GM19467 (cell line): ENCODE data around the gene PIP4K2C.
A peak's percentile ranks its signal among the peaks of the same experiment; 100 is the strongest.

Experiments
- ATAC-seq: cut with Tn5 transposase; IDR thresholded peaks from one replicate; pipeline ENCODE4 v1.9.1; 2021; ENCODE audit warnings: mild to moderate bottlenecking, moderate library complexity; ENCODE audit not compliant: unreplicated experiment

Gene PIP4K2C

DNA sequence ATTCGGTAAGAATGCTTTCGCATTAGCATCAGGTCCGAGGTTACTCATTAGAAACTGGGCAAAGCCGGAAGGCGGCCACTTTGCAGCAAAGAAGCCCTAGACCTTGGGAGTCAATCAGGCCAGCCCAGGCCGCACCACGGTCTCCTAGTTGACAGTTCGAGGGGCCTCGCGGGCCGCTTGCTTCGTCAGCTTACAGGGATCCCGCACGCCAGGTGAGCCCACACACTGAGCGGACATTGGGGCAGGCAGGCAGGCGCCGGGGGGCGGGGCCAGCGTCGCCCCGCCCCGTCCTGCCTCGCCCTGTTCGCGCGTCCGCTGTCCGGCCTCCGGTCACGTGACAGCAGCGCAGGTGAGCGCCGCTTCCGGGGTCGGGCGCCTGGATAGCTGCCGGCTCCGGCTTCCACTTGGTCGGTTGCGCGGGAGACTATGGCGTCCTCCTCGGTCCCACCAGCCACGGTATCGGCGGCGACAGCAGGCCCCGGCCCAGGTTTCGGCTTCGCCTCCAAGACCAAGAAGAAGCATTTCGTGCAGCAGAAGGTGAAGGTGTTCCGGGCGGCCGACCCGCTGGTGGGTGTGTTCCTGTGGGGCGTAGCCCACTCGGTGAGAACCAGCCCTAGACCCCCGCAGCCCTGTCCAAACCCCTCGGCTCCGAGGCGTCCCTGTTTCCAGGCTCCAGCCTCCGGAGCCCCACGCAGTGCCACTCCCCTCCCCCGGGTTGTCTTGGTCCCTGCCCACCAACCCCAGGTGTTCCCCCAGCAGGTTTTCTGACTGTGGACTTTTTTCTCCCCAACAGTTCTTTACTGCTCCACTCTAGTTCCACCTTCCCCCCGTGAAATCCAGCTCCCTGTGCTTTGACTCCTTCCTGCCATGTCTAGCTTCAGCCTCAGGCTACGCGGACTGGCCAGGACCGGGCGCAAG lies at the start of gene PIP4K2C:
Gene PIP4K2C, plus strand, starts transcription at position 329 of the 918 bp plus-strand sequence. Its CDS starts 98 bp downstream, at position 427.
- peak; percentile 91 for ATAC-seq

DNA sequence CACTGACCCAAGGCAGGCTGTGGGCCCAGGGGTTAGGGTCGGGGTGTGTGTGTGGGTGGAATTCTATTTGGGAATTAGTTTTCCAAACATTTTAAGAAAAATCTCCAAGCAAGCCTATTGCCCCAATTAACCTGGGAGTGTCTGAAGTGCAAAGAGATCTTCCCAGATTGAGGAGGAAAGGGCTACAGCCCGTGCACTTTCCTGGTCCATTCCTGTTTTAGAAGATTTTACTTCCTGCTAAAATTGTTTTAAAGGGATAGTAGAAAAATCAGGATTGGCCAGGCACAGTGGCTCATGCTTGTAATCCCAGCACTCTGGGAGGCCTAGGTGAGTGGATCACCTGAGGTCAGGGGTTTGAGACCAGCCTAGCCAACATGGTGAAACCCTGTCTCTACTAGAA lies 49.3 kb upstream of the PIP4K2C start:
- no peak for ATAC-seq

GRCh38 chr12:57543581-57543980 lies 47.4 kb upstream of the PIP4K2C start:
- ATAC-seq = no peak

- no peak for ATAC-seq
Measured at GRCh38 chr12:57545809-57546437, 45.1 kb upstream of the PIP4K2C start.

DNA sequence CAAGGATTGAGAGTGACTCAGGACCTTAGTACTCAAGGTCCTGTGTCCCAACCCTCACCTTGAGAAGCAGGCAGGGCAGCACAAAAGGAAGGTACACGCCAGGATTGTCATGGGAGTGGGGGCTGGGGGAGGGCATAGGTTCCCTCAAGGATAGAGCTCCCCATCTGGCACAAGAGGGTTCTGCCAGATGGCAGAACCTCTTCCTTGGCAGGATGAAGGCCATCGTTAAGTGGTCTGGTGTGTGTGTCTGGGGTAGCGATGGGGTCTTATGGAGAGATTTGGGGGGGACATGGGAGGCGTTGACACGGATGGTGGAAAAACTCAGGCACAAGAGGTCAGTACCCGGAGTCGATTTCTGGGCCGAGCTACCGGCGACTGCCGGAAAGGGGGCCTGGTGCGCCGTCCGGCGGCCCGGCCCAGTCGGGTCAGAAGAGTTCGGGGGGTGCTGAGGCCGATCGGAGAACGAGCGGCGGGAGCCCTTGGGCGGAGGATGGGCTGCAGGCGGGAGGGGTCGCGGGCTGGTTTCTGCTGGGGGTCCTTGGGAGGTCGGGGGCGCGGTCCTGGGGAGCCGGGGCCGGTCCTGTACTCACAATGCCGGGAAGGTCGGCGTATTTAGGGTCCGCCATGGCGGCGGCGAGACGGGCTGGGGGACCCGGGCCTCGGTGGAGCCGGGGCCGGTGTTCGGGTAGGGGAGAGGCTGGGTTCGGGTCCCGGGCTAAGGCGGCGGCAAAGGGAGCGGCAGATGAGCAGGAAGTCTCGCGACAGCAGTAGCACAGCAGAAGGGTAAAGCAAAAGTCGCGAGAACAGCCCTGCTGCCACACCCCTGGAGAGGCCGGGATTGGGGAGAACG lies 44.3 kb upstream of the PIP4K2C start, which contains the start of gene DCTN2:
Gene DCTN2, minus strand, starts transcription at position 755 of the 850 bp plus-strand sequence. Its CDS starts 129 bp downstream, at position 626.
- peak; percentile 98 for ATAC-seq

DNA sequence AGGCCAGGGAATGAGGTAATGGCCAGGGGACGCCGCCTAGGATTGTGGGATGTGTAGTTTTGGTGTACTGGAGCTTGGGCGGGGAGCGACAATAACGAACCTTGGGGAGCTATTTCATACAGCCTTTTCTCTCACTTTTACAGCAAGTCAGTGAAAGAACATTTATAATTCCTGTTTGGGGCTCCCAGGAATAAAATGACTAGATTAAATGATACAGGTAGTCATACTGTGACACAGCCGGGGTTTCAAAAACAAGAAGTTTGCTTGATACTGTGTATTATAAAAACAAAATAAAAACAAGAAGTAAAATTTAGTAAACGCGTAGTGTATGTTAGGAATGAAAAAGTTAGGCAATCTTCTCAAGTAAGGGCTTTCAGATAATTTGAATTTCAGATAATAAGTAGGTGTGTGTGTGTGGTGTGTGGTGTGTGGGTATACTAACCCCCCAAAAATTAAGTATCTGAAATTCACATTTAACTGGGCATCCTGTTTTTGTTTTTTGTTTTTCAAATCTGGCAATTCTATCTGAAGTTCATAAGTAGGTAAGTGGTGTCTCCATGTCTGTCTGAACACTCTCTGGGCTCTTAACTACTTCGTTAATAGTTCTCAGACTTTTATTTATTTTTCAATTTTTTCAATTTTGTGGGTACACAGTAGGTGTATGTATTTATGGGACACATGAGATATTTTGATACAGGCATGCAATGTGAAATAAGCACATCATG lies 43.5 kb upstream of the PIP4K2C start:
- no peak for ATAC-seq

DNA sequence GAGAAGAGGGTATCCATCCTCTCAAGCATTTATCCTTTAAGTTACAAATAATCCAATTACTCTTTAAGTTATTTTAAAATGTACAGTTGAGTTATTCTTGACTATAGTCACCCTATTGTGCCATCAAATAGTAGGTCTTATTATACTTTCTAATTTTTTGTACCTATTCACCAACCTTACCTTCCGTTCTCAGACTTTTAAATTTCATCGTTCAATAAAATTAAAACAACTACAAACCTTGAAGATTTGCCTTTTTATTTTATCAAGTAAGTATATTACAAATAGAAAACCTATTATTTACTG lies 43.0 kb upstream of the PIP4K2C start:
- ATAC-seq = no peak

- no peak for ATAC-seq
Measured at GRCh38 chr12:57548488-57548887, 42.5 kb upstream of the PIP4K2C start.

GRCh38 chr12:57549203-57549908 lies 41.6 kb upstream of the PIP4K2C start:
- ATAC-seq = no peak

GRCh38 chr12:57549909-57550640 lies 40.9 kb upstream of the PIP4K2C start, which contains the start of gene KIF5A:
Gene KIF5A, plus strand, starts transcription at chr12:57550044. Its CDS starts 228 bp downstream, at chr12:57550272.
- ATAC-seq = no peak

DNA sequence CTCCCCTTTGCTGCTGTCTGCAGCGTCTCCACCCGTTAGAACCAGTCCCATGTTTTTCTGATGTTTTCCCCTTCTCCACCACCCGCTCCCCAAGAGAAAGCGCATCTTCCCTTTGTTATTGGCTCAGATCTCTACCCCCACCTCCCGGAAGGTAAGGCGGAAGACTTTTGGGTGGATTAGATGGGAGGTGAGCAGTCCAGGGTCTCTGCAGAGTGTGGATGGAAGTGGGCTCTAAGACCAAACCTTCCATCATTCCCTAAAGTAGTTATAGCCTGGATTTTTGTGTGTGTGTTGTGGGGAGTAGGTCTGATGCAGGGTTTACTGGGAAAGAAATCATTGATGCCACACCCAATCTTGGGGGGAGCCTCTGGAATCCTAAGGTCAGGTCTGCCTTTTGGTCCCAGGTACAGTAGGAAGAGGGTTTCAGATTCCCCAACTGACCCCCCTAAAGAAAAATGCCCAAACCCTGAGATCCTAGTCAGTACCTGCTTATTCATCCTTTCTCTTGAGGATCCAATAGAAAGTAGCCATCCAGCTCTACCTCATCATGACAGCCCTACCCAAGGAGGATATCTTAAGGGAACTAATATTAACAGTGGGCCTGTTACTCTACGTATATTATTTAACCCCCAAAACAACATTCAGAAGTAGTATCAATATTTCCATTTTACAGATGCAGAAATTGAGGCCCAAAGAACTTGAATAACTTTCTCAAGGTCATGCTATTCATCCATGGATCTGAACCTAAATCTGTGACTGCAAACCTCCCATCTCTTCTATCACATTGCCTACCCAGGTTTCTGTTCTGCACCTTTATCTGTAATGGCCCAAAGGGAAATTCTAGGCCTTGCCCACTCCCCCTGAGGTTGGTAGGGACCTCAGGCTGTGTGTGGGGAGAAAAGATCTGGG lies 40.1 kb upstream of the PIP4K2C start:
- ATAC-seq = no peak

GRCh38 chr12:57551637-57552305 lies 39.2 kb upstream of the PIP4K2C start:
- ATAC-seq = no peak

- no peak for ATAC-seq
Measured at GRCh38 chr12:57552306-57552651, 38.7 kb upstream of the PIP4K2C start.

GRCh38 chr12:57552835-57553313 lies 38.1 kb upstream of the PIP4K2C start:
- ATAC-seq = no peak

- ATAC-seq = no peak
Measured at GRCh38 chr12:57553343-57554202, 37.4 kb upstream of the PIP4K2C start.

- no peak for ATAC-seq
Measured at GRCh38 chr12:57554453-57554852, 36.5 kb upstream of the PIP4K2C start.

DNA sequence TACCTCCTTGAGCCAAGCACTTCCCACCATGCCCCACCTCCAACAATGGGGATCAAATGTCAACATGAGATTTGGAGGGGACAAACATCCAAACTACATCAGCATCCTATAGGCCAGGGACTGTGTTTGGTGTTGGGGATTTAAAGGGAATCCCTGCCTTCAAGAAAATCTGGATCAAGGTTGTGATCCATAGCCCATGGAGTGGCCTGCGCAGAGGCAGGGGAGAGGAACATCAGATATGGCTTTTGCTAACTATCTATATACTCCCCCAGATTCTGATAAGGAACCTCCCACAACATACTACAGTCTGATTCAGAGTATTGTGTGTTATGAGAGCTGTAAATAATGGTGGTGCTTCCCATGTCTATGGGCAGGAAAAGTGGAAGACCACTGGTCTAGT lies 36.1 kb upstream of the PIP4K2C start:
- no peak for ATAC-seq
